Measurements from ENCODE around the gene STAT6.

The STAT6 gene

DNA sequence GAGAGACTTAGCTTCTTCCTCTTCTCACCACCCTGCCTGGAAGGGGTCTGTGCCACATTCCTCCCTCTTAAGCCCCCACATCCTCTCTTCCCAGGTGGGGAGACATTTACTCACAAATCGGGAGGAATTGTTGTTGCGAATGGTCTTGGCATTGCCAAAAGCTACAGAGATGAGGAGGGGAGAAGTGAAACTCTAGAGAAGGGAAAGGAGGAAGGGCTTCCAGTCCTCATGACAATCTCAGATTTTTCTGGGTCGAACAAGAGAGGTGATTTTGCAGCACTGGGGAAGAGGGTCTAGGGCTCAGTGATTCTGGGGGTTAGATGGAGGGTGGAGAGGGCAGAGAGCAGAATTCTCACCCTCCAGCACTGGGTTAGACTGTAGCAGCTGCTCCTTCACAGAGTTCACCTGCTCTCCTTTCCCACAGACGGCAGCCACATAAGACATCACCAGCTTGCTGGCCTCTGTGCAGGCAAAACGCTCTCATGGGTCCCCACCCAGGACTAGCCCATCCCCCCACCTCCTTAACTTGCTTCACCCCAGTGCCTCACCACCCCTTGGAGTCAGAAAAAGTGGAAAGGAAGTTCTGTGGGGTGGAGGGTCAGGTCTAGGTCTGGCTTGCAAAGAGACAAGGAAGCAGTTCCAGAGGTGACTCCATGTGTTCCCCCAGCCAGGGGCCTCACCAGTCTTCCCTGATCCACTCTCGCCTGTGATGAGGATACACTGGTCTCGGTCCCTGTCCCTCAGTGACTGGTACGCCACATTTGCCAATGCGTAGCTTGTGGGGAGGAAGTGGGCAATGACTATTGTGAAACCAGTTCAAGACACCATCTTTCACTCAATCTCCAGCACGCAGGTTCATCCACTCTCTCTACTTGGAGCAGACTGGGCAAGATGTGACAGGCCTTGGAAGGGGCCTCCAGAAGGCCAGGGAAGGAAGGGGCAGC, 63.9 kb downstream of the STAT6 start:
- peak; percentile 42 to 46 for DNase-seq

DNA sequence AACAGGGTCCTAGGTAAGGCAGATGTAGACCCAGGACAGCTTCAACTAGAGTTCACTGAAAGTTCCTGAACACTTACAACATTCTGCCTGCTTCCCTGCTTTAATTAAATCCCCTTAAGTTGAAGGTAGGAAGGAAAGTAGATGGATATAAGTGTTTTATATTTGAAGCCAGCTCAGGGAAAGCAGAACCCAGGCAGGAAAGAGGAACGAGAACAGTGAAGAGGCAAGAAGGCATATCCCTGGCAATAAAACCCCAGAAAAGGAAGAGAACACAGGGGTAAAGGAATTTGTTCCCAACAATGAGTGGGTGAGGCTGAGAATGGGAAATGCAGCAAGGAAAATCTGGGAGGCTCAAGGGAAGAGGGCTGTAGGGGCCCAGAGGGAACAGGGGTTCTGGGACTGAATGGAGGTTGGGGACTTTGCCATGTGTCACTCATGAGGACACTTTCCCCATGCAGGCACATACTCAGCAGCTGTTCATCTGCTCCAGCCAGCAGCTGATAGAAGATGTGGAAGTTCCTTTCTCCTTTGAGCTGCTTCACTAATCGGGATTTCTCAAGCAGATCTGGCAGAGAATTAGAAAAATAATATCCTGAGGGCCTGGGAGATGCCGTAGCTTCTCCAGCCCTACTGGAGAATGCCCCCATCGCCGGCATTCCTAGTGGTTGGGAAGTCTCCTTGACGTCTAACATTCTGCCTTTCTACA, 64.9 kb downstream of the STAT6 start:
- DNase-seq: no peak
